CD14-positive monocyte (primary cell): Measurements from ENCODE around the gene FIBCD1. TPM values are rescaled to one million over a fixed set of nuclear protein-coding genes. Genes with fewer than 3 reads are reported as not detected.

Source experiments
- DNase-seq, 3 donors: peaks; one replicate each; pipeline ENCODE4 v3.0.0-alpha.2; 2011 to 2022
- H2AFZ ChIP-seq: 2 replicates; pipeline ENCODE4 v1.6.0; 2012; ENCODE audit warnings: mild to moderate bottlenecking, low read depth, low read length, inconsistent platforms; ENCODE audit not compliant: insufficient read depth, poor library complexity, severe bottlenecking
- H3K27ac ChIP-seq, 2 donors: 1 replicate in 1 of 2; 2 replicates in 1 of 2; pipeline ENCODE4 v1.5.1; 2012 to 2013; ENCODE audit warnings: low read length in 2 of 2, control low read depth in 1 of 2, inconsistent platforms in 1 of 2, low read depth in 1 of 2, mild to moderate bottlenecking in 1 of 2
- H3K27me3 ChIP-seq, 2 donors: one replicate each; pipeline versions ENCODE4 v1.6.0 to v1.6.1; 2011 to 2013; ENCODE audit warnings: low read length in 2 of 2; ENCODE audit not compliant: control insufficient read depth in 2 of 2, insufficient read depth in 2 of 2
- H3K36me3 ChIP-seq, 2 donors: replicated peaks in 1 of 2; 1 replicate in 1 of 2; 2 replicates in 1 of 2; pipeline versions ENCODE4 v1.5.1 to v1.6.1; 2012 to 2013; ENCODE audit warnings: low read length in 2 of 2, control low read depth in 1 of 2, inconsistent platforms in 1 of 2, mild to moderate bottlenecking in 1 of 2; ENCODE audit not compliant: insufficient read depth in 2 of 2, control insufficient read depth in 1 of 2
- H3K4me1 ChIP-seq, 2 donors: 1 replicate in 1 of 2; 2 replicates in 1 of 2; pipeline versions ENCODE4 v1.5.1 to v1.6.1; 2012 to 2013; ENCODE audit warnings: low read length in 2 of 2, control low read depth in 1 of 2, inconsistent platforms in 1 of 2, mild to moderate bottlenecking in 1 of 2, moderate library complexity in 1 of 2; ENCODE audit not compliant: insufficient read depth in 2 of 2, control insufficient read depth in 1 of 2
- H3K4me2 ChIP-seq: replicated peaks from 2 replicates; pipeline ENCODE3; 2012; ENCODE audit warnings: low read length, moderate library complexity, mild to moderate bottlenecking; ENCODE audit not compliant: poor library complexity, severe bottlenecking; ENCODE audit errors: extremely low read depth
- H3K4me3 ChIP-seq, 3 experiments: fragments of 200-600 bp in 1 of 3; sonication (generic) in 1 of 3; replicated peaks in 1 of 3; 1 replicate in 2 of 3; 2 replicates in 1 of 3; pipeline ENCODE4 v1.5.1; 2011 to 2013; ENCODE audit warnings: low read length in 3 of 3, mild to moderate bottlenecking in 3 of 3, control low read depth in 2 of 3, low read depth in 2 of 3, inconsistent platforms in 1 of 3, moderate library complexity in 1 of 3
- H3K79me2 ChIP-seq: 2 replicates; pipeline ENCODE4 v1.6.0; 2012; ENCODE audit warnings: mild to moderate bottlenecking, control low read depth, inconsistent platforms, low read length, moderate library complexity; ENCODE audit not compliant: insufficient read depth
- H3K9ac ChIP-seq: 2 replicates; pipeline ENCODE4 v1.6.0; 2017; ENCODE audit warnings: low read length, mild to moderate bottlenecking; ENCODE audit not compliant: insufficient read depth, poor library complexity, severe bottlenecking
- H3K9me3 ChIP-seq, 2 donors: replicated peaks in 1 of 2; 1 replicate in 1 of 2; 2 replicates in 1 of 2; pipeline versions ENCODE4 v1.5.1 to v1.6.1; 2012 to 2013; ENCODE audit warnings: low read length in 2 of 2, control low read depth in 1 of 2; ENCODE audit not compliant: control insufficient read depth in 1 of 2, insufficient read depth in 1 of 2
- H4K20me1 ChIP-seq: 2 replicates; pipeline ENCODE4 v1.6.0; 2012; ENCODE audit warnings: mild to moderate bottlenecking, low read length, control low read depth, moderate library complexity; ENCODE audit not compliant: insufficient read depth
- H3K27ac Mint-ChIP-seq, 7 donors: one replicate each; pipeline ENCODE4 v1.8.0; 2020; ENCODE audit warnings: mild to moderate bottlenecking in 7 of 7, mixed read lengths in 7 of 7, moderate library complexity in 6 of 7, inconsistent platforms in 2 of 7
- H3K27me3 Mint-ChIP-seq, 3 donors: one replicate each; pipeline ENCODE4 v1.8.0; 2021 to 2022; ENCODE audit warnings: low read depth in 3 of 3, mild to moderate bottlenecking in 3 of 3, mixed read lengths in 3 of 3, moderate library complexity in 3 of 3, inconsistent platforms in 1 of 3
- H3K36me3 Mint-ChIP-seq, 2 donors: one replicate each; pipeline ENCODE4 v1.8.0; 2020; ENCODE audit warnings: mixed read lengths in 2 of 2, inconsistent platforms in 1 of 2, mild to moderate bottlenecking in 1 of 2
- H3K4me1 Mint-ChIP-seq: one replicate; pipeline ENCODE4 v1.8.0; 2020; ENCODE audit warnings: mild to moderate bottlenecking, mixed read lengths
- H3K4me3 Mint-ChIP-seq, 2 donors: one replicate each; pipeline ENCODE4 v1.8.0; 2020; ENCODE audit warnings: mild to moderate bottlenecking in 2 of 2, mixed read lengths in 2 of 2, moderate library complexity in 1 of 2
- H3K9me3 Mint-ChIP-seq, 7 donors: one replicate each; pipeline ENCODE4 v1.8.0; 2020 to 2022; ENCODE audit warnings: mixed read lengths in 7 of 7, mild to moderate bottlenecking in 6 of 7, moderate library complexity in 6 of 7, inconsistent platforms in 2 of 7
- CTCF ChIP-seq: fragments of 200-600 bp; IDR thresholded peaks from one replicate; pipeline ENCODE4 v1.8.0; 2022; ENCODE audit warnings: antibody characterized with exemption, mild to moderate bottlenecking
- WGBS: methylation state at CpG from one replicate; pipeline ENCODE4 v1.1.5; 2013; ENCODE audit warnings: missing lambda C conversion rate; ENCODE audit not compliant: insufficient coverage; 5-methylcytosine and 5-hydroxymethylcytosine counted together
- intact Hi-C, 2 donors: fragments of 100-400 bp; cut with micrococcal nuclease; formaldehyde crosslinking; loops; one replicate each; pipeline versions ENCODE4 v1.15.0 to v1.15.1; 2023
- polyA plus RNA-seq, 3 donors: library from polyadenylated mRNA; depleted of rRNA in 1 of 3; unstranded in 2 of 3; stranded (reverse) in 1 of 3; fragments of 300-500 nt in 2 of 3; fragments of >200 nt in 1 of 3; fragmentation: Illumina TruSeq in 2 of 3; gene quantifications; 1 replicate in 2 of 3; 2 replicates in 1 of 3; pipeline ENCODE4 v1.2.3, GENCODE V29; 2012 to 2021

The FIBCD1 gene
- polyA plus RNA-seq, 3 donors: not detected

DNA sequence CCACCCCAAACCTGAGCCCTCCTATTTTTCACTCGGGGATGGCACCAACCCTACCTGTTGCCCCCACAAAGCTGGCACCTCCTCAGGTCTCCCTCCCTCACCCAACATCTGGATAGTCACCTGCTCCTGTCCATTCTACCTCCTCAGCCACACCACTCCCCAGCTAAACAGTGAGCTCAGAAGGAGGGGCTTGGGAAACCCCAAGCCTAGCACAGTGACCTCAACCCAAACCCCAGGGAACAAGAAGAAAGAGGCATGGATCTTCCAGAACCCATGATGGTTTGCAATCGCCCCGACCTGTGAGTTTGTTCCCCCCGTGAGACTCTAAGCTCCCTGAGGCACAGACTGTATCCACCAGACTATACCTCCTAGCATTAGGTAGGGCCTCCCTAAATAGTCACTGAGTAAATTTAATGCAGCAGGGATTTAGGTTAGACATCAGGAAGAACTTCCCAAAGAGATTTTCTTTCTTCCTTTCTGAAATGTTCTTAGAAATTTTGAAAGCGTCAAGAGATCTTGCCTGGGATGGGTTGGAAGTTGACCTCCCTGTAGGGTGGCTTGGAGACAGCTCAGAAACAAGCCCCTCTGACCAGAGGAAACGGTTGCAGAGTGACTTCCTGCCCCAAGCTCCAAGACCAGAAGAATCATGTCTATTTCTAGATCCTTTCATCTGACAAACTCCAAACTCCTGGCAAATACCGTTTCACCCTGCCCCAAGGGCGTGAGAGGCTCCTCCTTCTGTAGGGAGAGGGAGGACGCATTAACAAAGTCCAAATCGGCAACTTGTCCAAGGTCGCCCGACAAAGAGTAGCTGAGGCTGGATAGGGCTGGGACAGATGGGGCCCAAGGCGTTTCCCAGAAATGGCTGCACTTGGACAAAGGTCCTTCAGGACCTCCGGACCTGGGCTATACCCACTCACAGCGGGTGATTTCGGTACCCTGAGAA, 4.1 kb downstream of the FIBCD1 start:
- Histone ChIP-seq H2AFZ (no peak overlapping the region), H3K79me2 (no peaks in the 10 kb centered on the region), H3K36me3 (no peaks in the 10 kb centered on the region), H3K9me3 (no peaks in the 10 kb centered on the region), H3K4me1 (peaks cover 0 to 10% of the 10 kb centered on the region in 2 donors), H4K20me1 (no peaks in the 10 kb centered on the region), H3K27me3 (peaks cover 13 to 68% of the 10 kb centered on the region in 2 donors), H3K4me2 (no peak overlapping the region), H3K27ac (no peak overlapping the region), H3K9ac (no peak overlapping the region), H3K4me3 (no peak overlapping the region)
- 75% methylated on average over 6 of the region's 16 CpGs for WGBS
- intact Hi-C loops: no loop called here
- H3K27me3 Mint-ChIP-seq: peaks cover 55 to 79% (median 69%) of the 10 kb centered on the region in 3 donors
- peaks cover 5% of the 10 kb centered on the region for H3K4me1 Mint-ChIP-seq
- no peak for TF ChIP-seq CTCF
- H3K9me3 Mint-ChIP-seq: peaks cover 0 to 6% (median 2%) of the 10 kb centered on the region in 7 donors
- peaks cover 0 to 6% of the 10 kb centered on the region in 2 donors for H3K36me3 Mint-ChIP-seq
- DNase-seq: no peak
- H3K27ac Mint-ChIP-seq: no peak overlapping the region
- H3K4me3 Mint-ChIP-seq: peak overlapping the region in 1 of 2 donors; percentile 52

GRCh38 chr9:130934246-130934645, 4.8 kb downstream of the FIBCD1 start:
- no peaks in the 10 kb centered on the region for H3K9me3 ChIP-seq
- no peak overlapping the region for H2AFZ ChIP-seq
- no peak overlapping the region for H3K4me2 ChIP-seq
- intact Hi-C loops: no loop called here
- H3K9ac ChIP-seq: no peak overlapping the region
- peaks cover 0 to 6% of the 10 kb centered on the region in 2 donors for H3K4me1 ChIP-seq
- no peaks in the 10 kb centered on the region for H3K79me2 ChIP-seq
- H4K20me1 ChIP-seq: no peaks in the 10 kb centered on the region
- 68% methylated on average over 11 of the region's 11 CpGs for WGBS
- peaks cover 0 to 6% (median 2%) of the 10 kb centered on the region in 7 donors for H3K9me3 Mint-ChIP-seq
- no peak for DNase-seq
- no peak overlapping the region for H3K27ac ChIP-seq
- peaks cover 51 to 77% (median 65%) of the 10 kb centered on the region in 3 donors for H3K27me3 Mint-ChIP-seq
- no peaks in the 10 kb centered on the region for H3K36me3 ChIP-seq
- no peak overlapping the region for H3K4me3 ChIP-seq
- H3K27me3 ChIP-seq: peaks cover 13 to 64% of the 10 kb centered on the region in 2 donors
- H3K36me3 Mint-ChIP-seq: peaks cover 0 to 6% of the 10 kb centered on the region in 2 donors
- H3K27ac Mint-ChIP-seq: no peak overlapping the region
- no peak for TF ChIP-seq CTCF
- peaks cover 5% of the 10 kb centered on the region for H3K4me1 Mint-ChIP-seq
- H3K4me3 Mint-ChIP-seq: no peak overlapping the region
